Upper lobe of left lung (tissue), 6 donors: ENCODE data around the gene UBE3A. TPM values are rescaled to one million over a fixed set of nuclear protein-coding genes. Genes with fewer than 3 reads are reported as not detected.
"Not testable (repeated sequence)": the region's sequence is repeated elsewhere in the genome, so short reads cannot be mapped to it uniquely, and the experiment has no call there.

ENCODE experiments used
- ATAC-seq, 2 donors: fragments of 200-7000 bp; cut with Tn5 transposase; one replicate each; pipeline ENCODE4 v1.9.1; 2022; ENCODE audit warnings: mild to moderate bottlenecking in 2 of 2, moderate library complexity in 2 of 2; ENCODE audit not compliant: low FRiP score in 2 of 2
- DNase-seq, 2 donors: peaks; one replicate each; pipeline ENCODE4 v3.0.0-alpha.2; 2019 to 2020
- H3K27ac ChIP-seq, 4 donors: fragments of 200-600 bp; sonication (generic); one replicate each; pipeline ENCODE4 v1.5.1; 2016 to 2019
- H3K27me3 ChIP-seq, 4 donors: fragments of 200-600 bp; sonication (generic); one replicate each; pipeline ENCODE4 v1.5.1; 2017 to 2019
- H3K36me3 ChIP-seq, 4 donors: fragments of 200-600 bp; sonication (generic); one replicate each; pipeline ENCODE4 v1.5.1; 2016 to 2019
- H3K4me1 ChIP-seq, 4 donors: fragments of 200-600 bp; sonication (generic); one replicate each; pipeline ENCODE4 v1.5.1; 2018 to 2019
- H3K4me3 ChIP-seq, 4 donors: fragments of 200-600 bp; sonication (generic); one replicate each; pipeline ENCODE4 v1.5.1; 2017 to 2019; ENCODE audit warnings: mild to moderate bottlenecking in 2 of 4, moderate library complexity in 1 of 4
- H3K9me3 ChIP-seq, 4 donors: fragments of 200-600 bp; sonication (generic); one replicate each; pipeline ENCODE4 v1.5.1; 2018 to 2019
- CTCF ChIP-seq, 6 experiments: fragments of 450-650 bp in 4 of 6; fragments of 200-600 bp in 2 of 6; sonication (generic) in 2 of 6; IDR thresholded peaks; one replicate each; pipeline ENCODE4 v1.5.1; 2016 to 2019; ENCODE audit warnings: antibody characterized with exemption in 6 of 6
- EP300 ChIP-seq, 4 donors: sonication (generic); formaldehyde crosslinking; IDR thresholded peaks; one replicate each; pipeline ENCODE4 v1.5.1; 2017; ENCODE audit warnings: antibody characterized with exemption in 4 of 4, control low read depth in 2 of 4
- POLR2A ChIP-seq, 4 donors: fragments of 450-650 bp; IDR thresholded peaks; one replicate each; pipeline ENCODE4 v1.5.1; 2016 to 2017; ENCODE audit warnings: antibody characterized with exemption in 4 of 4, mild to moderate bottlenecking in 2 of 4
- POLR2AphosphoS5 ChIP-seq, 2 donors: sonication (generic); formaldehyde crosslinking; IDR thresholded peaks; one replicate each; pipeline ENCODE4 v1.5.1; 2017; ENCODE audit warnings: antibody characterized with exemption in 2 of 2
- WGBS, 2 donors: methylation state at CpG; one replicate each; pipeline ENCODE4 v1.1.5; 2017 to 2018; 5-methylcytosine and 5-hydroxymethylcytosine counted together
- total RNA-seq, 6 donors: library from RNA; depleted of rRNA in 4 of 6; stranded (reverse); fragments of >200 nt in 4 of 6; gene quantifications; one replicate each; pipeline versions ENCODE4 v1.1.0 to v1.2.1, GENCODE V29; 2016 to 2021
- donor health status: DM: no; HTN: no; CAD: no; lungs with moderate emphysema.
- donor health status: DM: no; HTN: yes; CAD: no; lungs with severe emphysema.

The UBE3A gene
- total RNA-seq, 6 donors from 2014 or later: 32.3 to 136 (median 87.8) TPM

GRCh38 chr15:25455226-25455625 lies 16.4 kb upstream of the UBE3A start:
- DNase-seq (no peak), ATAC-seq (no peak)
- Histone ChIP-seq H3K4me3 (no peak overlapping the region), H3K36me3 (no peaks in the 10 kb centered on the region), H3K4me1 (no peaks in the 10 kb centered on the region), H3K27ac (no peak overlapping the region), H3K9me3 (peaks cover 0 to 7% (median 0%) of the 10 kb centered on the region in 4 donors), H3K27me3 (no peaks in the 10 kb centered on the region)
- TF ChIP-seq EP300 (IDR thresholded peaks at IDR 0.05) (no peak), POLR2A (IDR thresholded peaks at IDR 0.05) (no peak), CTCF (IDR thresholded peaks at IDR 0.05) (no peak), POLR2AphosphoS5 (IDR thresholded peaks at IDR 0.05) (no peak)
- WGBS, 2 donors: 92 to 94% methylated on average over 3 of the region's 3 CpGs

- no peak for TF ChIP-seq POLR2AphosphoS5 (IDR thresholded peaks at IDR 0.05)
- TF ChIP-seq CTCF (IDR thresholded peaks at IDR 0.05): no peak
- no peak for TF ChIP-seq POLR2A (IDR thresholded peaks at IDR 0.05)
- TF ChIP-seq EP300 (IDR thresholded peaks at IDR 0.05): no peak
- Histone ChIP-seq H3K4me3 (no peak overlapping the region), H3K36me3 (no peaks in the 10 kb centered on the region), H3K27me3 (no peaks in the 10 kb centered on the region), H3K4me1 (no peaks in the 10 kb centered on the region), H3K9me3 (peaks cover 0 to 7% (median 0%) of the 10 kb centered on the region in 4 donors), H3K27ac (no peak overlapping the region)
- ATAC-seq (peak in 1 of 2 donors; percentile 34), DNase-seq (no peak)
- WGBS, 2 donors: 67 to 85% methylated on average over 2 of the region's 2 CpGs
Measured at GRCh38 chr15:25454771-25455170, 15.9 kb upstream of the UBE3A start.

GRCh38 chr15:25453246-25453645 lies 14.4 kb upstream of the UBE3A start:
- not testable (repeated sequence) for H3K27me3 ChIP-seq, H3K4me1 ChIP-seq, H3K36me3 ChIP-seq, H3K27ac ChIP-seq, H3K4me3 ChIP-seq, H3K9me3 ChIP-seq, DNase-seq, ATAC-seq
- 86 to 88% methylated on average over 4 to 5 of the region's 5 CpGs for WGBS, 2 donors

GRCh38 chr15:25451501-25451900 lies 12.7 kb upstream of the UBE3A start:
- DNase-seq (no peak), ATAC-seq (no peak)
- no peak overlapping the region for H3K4me3 ChIP-seq
- no peaks in the 10 kb centered on the region for H3K4me1 ChIP-seq
- peaks cover 0 to 7% (median 0%) of the 10 kb centered on the region in 4 donors for H3K9me3 ChIP-seq
- no peaks in the 10 kb centered on the region for H3K36me3 ChIP-seq
- H3K27ac ChIP-seq: no peak overlapping the region
- WGBS, 2 donors: 86 to 95% methylated on average over 1 of the region's 1 CpG
- no peak for TF ChIP-seq POLR2AphosphoS5 (IDR thresholded peaks at IDR 0.05)
- TF ChIP-seq POLR2A (IDR thresholded peaks at IDR 0.05): no peak
- TF ChIP-seq CTCF (IDR thresholded peaks at IDR 0.05): no peak
- no peak for TF ChIP-seq EP300 (IDR thresholded peaks at IDR 0.05)
- no peaks in the 10 kb centered on the region for H3K27me3 ChIP-seq

GRCh38 chr15:25450163-25450562 lies 11.3 kb upstream of the UBE3A start:
- Histone ChIP-seq H3K36me3 (no peaks in the 10 kb centered on the region), H3K27ac (no peak overlapping the region), H3K27me3 (no peaks in the 10 kb centered on the region), H3K9me3 (peaks cover 0 to 7% (median 0%) of the 10 kb centered on the region in 4 donors), H3K4me1 (no peaks in the 10 kb centered on the region), H3K4me3 (no peak overlapping the region)
- TF ChIP-seq EP300 (IDR thresholded peaks at IDR 0.05) (no peak), CTCF (IDR thresholded peaks at IDR 0.05) (no peak), POLR2AphosphoS5 (IDR thresholded peaks at IDR 0.05) (no peak), POLR2A (IDR thresholded peaks at IDR 0.05) (no peak)
- DNase-seq (no peak), ATAC-seq (no peak)
- 46 to 94% methylated on average over 1 of the region's 1 CpG for WGBS, 2 donors
